ENCODE measurements around the gene CHMP1A. TPM values are rescaled to one million over a fixed set of nuclear protein-coding genes. Genes with fewer than 3 reads are reported as not detected.
"Not testable (repeated sequence)": the region's sequence is repeated elsewhere in the genome, so short reads cannot be mapped to it uniquely, and the experiment has no call there.

CHMP1A gene
- total RNA-seq, 1 experiment from 2014 or later, result 108 TPM

GRCh38 chr16:89691231-89691985 lies 33.9 kb upstream of the CHMP1A start:
- Histone ChIP-seq H3K4me3 (ENCODE audit: low read length) (no peak overlapping the region), H3K4me2 (ENCODE audit: low read length) (no peak overlapping the region), H3K4me1 (ENCODE audit: insufficient read depth, low read length) (peaks cover 6% of the 10 kb centered on the region; the same call in 1 of the 2 replicates), H3K9ac (ENCODE audit: low read length) (no peak overlapping the region), H3F3A (ENCODE audit: low read length, unreplicated experiment) (no peaks in the 10 kb centered on the region), H3K27me3 (ENCODE audit: low read length) (no peaks in the 10 kb centered on the region), H3K79me2 (ENCODE audit: low read length) (peaks cover 27% of the 10 kb centered on the region), H3K9me2 (replicated peaks; ENCODE audit: low read length) (no peaks in the 10 kb centered on the region), H3K27ac (ENCODE audit: low read length) (no peak overlapping the region), H3K9me3 (ENCODE audit: low read length) (no peaks in the 10 kb centered on the region), H3K36me3 (ENCODE audit: low read depth, low read length) (peaks cover 4% of the 10 kb centered on the region; the same call in 1 of the 2 replicates), H2AFZ (ENCODE audit: low read length) (no peak overlapping the region), H4K20me1 (ENCODE audit: low read length) (no peaks in the 10 kb centered on the region)
- ChIA-PET POLR2A (ENCODE audit: unreplicated experiment) (no interaction called here), CTCF (no interaction called here)
- ATAC-seq (no peak), DNase-seq (no peak)
- no TSS peak for BruUV-seq (replicated peaks)
- no peak for TF ChIP-seq EZH2 (IDR thresholded peaks at IDR 0.05; ENCODE audit: low read length, unreplicated experiment)
- intact Hi-C loops (cut with micrococcal nuclease), result no loop called here

- no peaks in the 10 kb centered on the region for H3K9me2 ChIP-seq (replicated peaks; ENCODE audit: low read length)
- CTCF ChIA-PET, result no interaction called here
- DNase-seq, result no peak
- no peak overlapping the region for H3K4me3 ChIP-seq (ENCODE audit: low read length)
- H3K9me3 ChIP-seq (ENCODE audit: low read length), result no peaks in the 10 kb centered on the region
- no peaks in the 10 kb centered on the region for H3K27me3 ChIP-seq (ENCODE audit: low read length)
- intact Hi-C loops (cut with micrococcal nuclease), result no loop called here
- H3K79me2 ChIP-seq (ENCODE audit: low read length), result peaks cover 27% of the 10 kb centered on the region
- no peaks in the 10 kb centered on the region for H3F3A ChIP-seq (ENCODE audit: low read length, unreplicated experiment)
- H2AFZ ChIP-seq (ENCODE audit: low read length), result no peak overlapping the region
- TF ChIP-seq EZH2 (IDR thresholded peaks at IDR 0.05; ENCODE audit: low read length, unreplicated experiment) (no peak), CTCF (conservative IDR thresholded peaks at IDR 0.05; ENCODE audit: low read depth, low read length) (no peak), EZH2phosphoT487 (IDR thresholded peaks at IDR 0.05; ENCODE audit: borderline replicate concordance, low read length) (no peak)
- H3K4me1 ChIP-seq (ENCODE audit: insufficient read depth, low read length), result peaks cover 6% of the 10 kb centered on the region; the same call in 1 of the 2 replicates
- H3K4me2 ChIP-seq (ENCODE audit: low read length), result no peak overlapping the region
- H3K9ac ChIP-seq (ENCODE audit: low read length), result no peak overlapping the region
- POLR2A ChIA-PET (ENCODE audit: unreplicated experiment), result no interaction called here
- H4K20me1 ChIP-seq (ENCODE audit: low read length), result no peaks in the 10 kb centered on the region
- peaks cover 4% of the 10 kb centered on the region; the same call in 1 of the 2 replicates for H3K36me3 ChIP-seq (ENCODE audit: low read depth, low read length)
- no peak overlapping the region for H3K27ac ChIP-seq (ENCODE audit: low read length)
- BruUV-seq (replicated peaks), result no TSS peak
- no peak for ATAC-seq
These were observed 32.9 kb upstream of the CHMP1A start for GRCh38 chr16:89690392-89690901.

- H2AFZ ChIP-seq (ENCODE audit: low read length); H4K20me1 ChIP-seq (ENCODE audit: low read length); H3K4me3 ChIP-seq (ENCODE audit: low read length); intact Hi-C loops (cut with micrococcal nuclease); H3K9me3 ChIP-seq (ENCODE audit: low read length); H3K9ac ChIP-seq (ENCODE audit: low read length); CTCF ChIA-PET; H3K4me2 ChIP-seq (ENCODE audit: low read length); H3K9me2 ChIP-seq (replicated peaks; ENCODE audit: low read length); H3K4me1 ChIP-seq (ENCODE audit: insufficient read depth, low read length); POLR2A ChIA-PET (ENCODE audit: unreplicated experiment); DNase-seq; BruUV-seq (replicated peaks); H3F3A ChIP-seq (ENCODE audit: low read length, unreplicated experiment); H3K27ac ChIP-seq (ENCODE audit: low read length); H3K27me3 ChIP-seq (ENCODE audit: low read length); ATAC-seq; H3K36me3 ChIP-seq (ENCODE audit: low read depth, low read length): not testable (repeated sequence)
- peaks cover 27% of the 10 kb centered on the region for H3K79me2 ChIP-seq (ENCODE audit: low read length)
These were observed 32.1 kb upstream of the CHMP1A start for GRCh38 chr16:89689621-89690020.

All from PC-3 (cell line).